ENCODE data around the gene GHR. TPM values are rescaled to one million over a fixed set of nuclear protein-coding genes. Genes with fewer than 3 reads are reported as not detected.
A peak's percentile ranks its signal among the peaks of the same experiment; 100 is the strongest.

GHR gene
- total and polyA plus RNA-seq, 10 donors: 0.42 to 11.5 (median 5.1) TPM

DNA sequence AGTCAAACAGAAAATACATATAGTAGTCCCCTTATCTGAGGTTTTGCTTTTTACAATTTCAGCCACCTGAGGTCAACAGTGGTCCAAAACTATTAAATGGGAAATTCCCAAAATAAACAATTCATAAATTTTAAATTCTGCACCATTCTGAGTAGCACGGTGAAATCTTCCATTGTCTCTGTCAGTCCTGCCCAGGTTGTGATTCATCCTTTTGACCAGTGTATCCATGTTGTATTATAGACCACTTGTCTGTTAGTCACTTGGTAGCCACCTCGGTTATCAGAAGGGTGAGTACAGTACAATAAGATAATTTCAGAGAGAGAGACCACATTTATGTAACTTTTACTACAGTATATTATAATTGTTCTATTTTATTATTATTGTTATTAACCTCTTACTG is 336.2 kb downstream of the GHR start:
- peaks cover 0 to 4% (median 0%) of the 10 kb centered on the region in 7 donors for H3K27me3 ChIP-seq (replicated peaks in 1 of 7)
- intact Hi-C loops (cut with DNase I; ENCODE audit: low total_unique reads): no loop called here

DNA sequence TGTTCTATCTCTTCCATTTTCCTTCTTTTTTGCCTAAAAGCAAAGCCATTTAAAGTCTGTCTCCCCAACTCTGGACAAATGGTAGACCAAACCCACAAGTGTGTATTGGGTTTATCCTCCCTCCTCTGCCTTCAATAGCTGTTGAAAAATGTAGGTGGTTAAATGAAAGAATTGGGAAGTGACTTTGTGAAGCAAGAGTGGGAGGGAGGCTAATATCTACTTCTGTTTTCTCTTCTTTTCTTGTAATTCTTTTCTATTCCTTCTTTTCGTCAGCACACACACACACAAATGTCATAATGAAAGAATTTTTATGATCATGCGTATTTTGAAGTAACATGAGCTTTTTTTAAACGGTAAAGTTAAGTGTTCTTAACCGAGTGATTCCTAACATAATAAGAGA is 337.2 kb downstream of the GHR start:
- H3K27ac ChIP-seq: no peak overlapping the region
- H3K36me3 ChIP-seq: peaks cover 0 to 9% (median 0%) of the 10 kb centered on the region in 6 donors
- peaks cover 0 to 4% (median 0%) of the 10 kb centered on the region in 7 donors for H3K27me3 ChIP-seq (replicated peaks in 1 of 7)
- H3K9me3 ChIP-seq: no peaks in the 10 kb centered on the region
- no peak overlapping the region for H3K4me3 ChIP-seq
- intact Hi-C loops (cut with DNase I; ENCODE audit: low total_unique reads): loop anchor here (10.0 kb wide), 1 partner anchor 896 kb away; no protein-coding TSS in a partner anchor
- TF ChIP-seq POLR2AphosphoS5 (IDR thresholded peaks at IDR 0.05) (no peak), POLR2A (IDR thresholded peaks at IDR 0.05) (no peak)
- TF ChIP-seq, protein P1, sequence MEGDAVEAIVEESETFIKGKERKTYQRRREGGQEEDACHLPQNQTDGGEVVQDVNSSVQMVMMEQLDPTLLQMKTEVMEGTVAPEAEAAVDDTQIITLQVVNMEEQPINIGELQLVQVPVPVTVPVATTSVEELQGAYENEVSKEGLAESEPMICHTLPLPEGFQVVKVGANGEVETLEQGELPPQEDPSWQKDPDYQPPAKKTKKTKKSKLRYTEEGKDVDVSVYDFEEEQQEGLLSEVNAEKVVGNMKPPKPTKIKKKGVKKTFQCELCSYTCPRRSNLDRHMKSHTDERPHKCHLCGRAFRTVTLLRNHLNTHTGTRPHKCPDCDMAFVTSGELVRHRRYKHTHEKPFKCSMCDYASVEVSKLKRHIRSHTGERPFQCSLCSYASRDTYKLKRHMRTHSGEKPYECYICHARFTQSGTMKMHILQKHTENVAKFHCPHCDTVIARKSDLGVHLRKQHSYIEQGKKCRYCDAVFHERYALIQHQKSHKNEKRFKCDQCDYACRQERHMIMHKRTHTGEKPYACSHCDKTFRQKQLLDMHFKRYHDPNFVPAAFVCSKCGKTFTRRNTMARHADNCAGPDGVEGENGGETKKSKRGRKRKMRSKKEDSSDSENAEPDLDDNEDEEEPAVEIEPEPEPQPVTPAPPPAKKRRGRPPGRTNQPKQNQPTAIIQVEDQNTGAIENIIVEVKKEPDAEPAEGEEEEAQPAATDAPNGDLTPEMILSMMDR (IDR thresholded peaks at IDR 0.05 in 8 of 11, conservative IDR thresholded peaks at IDR 0.05 in 3 of 11): no peak
- no peak for DNase-seq
- peaks cover 0 to 12% (median 0%) of the 10 kb centered on the region in 6 donors for H3K4me1 ChIP-seq
- WGBS, 5 donors: 74 to 87% (median 78%) methylated on average over 4 of the region's 4 CpGs

More for the DNA sequence above, 336.2 kb downstream of the GHR start:
- peaks cover 0 to 12% (median 0%) of the 10 kb centered on the region in 6 donors for H3K4me1 ChIP-seq
- no peak for DNase-seq
- TF ChIP-seq POLR2A (IDR thresholded peaks at IDR 0.05) (no peak), POLR2AphosphoS5 (IDR thresholded peaks at IDR 0.05) (no peak)
- TF ChIP-seq, protein P1 (IDR thresholded peaks at IDR 0.05 in 8 of 11, conservative IDR thresholded peaks at IDR 0.05 in 3 of 11): no peak
- H3K36me3 ChIP-seq: peaks cover 0 to 9% (median 0%) of the 10 kb centered on the region in 6 donors
- no peak overlapping the region for H3K4me3 ChIP-seq
- WGBS, 5 donors: 73 to 83% (median 75%) methylated on average over 2 of the region's 2 CpGs
- H3K9me3 ChIP-seq: no peaks in the 10 kb centered on the region
- H3K27ac ChIP-seq: no peak overlapping the region

DNA sequence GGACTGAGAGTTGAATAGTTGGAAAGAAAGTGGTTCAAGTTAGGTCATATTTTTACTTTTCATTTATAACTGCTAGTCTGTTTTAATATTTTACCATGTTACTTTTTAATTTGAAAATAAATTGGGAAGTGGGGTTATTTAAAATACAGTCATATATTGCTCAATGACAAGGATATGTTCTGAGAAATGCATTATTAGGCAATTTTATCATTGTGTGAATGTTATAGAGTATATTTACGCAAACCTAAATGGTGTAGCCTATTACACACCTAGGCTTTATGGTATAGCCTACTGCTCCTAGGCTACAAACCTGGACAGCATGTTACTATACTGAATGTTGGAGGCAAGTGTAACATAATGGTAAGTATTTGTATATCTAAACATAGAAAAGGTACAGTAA is 338.6 kb downstream of the GHR start:
- Histone ChIP-seq H3K27ac (no peak overlapping the region), H3K9me3 (no peaks in the 10 kb centered on the region), H3K4me1 (peaks cover 0 to 9% (median 0%) of the 10 kb centered on the region in 6 donors), H3K36me3 (peaks cover 0 to 9% (median 0%) of the 10 kb centered on the region in 6 donors), H3K4me3 (no peak overlapping the region), H3K27me3 (replicated peaks in 1 of 7) (peaks cover 0 to 4% (median 0%) of the 10 kb centered on the region in 7 donors)
- intact Hi-C loops (cut with DNase I; ENCODE audit: low total_unique reads): loop anchor here (10.0 kb wide), 1 partner anchor 897 kb away; no protein-coding TSS in a partner anchor
- no peak for DNase-seq
- WGBS, 5 donors: 78 to 87% (median 83%) methylated on average over 1 of the region's 1 CpG
- TF ChIP-seq POLR2AphosphoS5 (IDR thresholded peaks at IDR 0.05) (no peak), POLR2A (IDR thresholded peaks at IDR 0.05) (no peak)
- TF ChIP-seq, protein P1 (IDR thresholded peaks at IDR 0.05 in 8 of 11, conservative IDR thresholded peaks at IDR 0.05 in 3 of 11): no peak

DNA sequence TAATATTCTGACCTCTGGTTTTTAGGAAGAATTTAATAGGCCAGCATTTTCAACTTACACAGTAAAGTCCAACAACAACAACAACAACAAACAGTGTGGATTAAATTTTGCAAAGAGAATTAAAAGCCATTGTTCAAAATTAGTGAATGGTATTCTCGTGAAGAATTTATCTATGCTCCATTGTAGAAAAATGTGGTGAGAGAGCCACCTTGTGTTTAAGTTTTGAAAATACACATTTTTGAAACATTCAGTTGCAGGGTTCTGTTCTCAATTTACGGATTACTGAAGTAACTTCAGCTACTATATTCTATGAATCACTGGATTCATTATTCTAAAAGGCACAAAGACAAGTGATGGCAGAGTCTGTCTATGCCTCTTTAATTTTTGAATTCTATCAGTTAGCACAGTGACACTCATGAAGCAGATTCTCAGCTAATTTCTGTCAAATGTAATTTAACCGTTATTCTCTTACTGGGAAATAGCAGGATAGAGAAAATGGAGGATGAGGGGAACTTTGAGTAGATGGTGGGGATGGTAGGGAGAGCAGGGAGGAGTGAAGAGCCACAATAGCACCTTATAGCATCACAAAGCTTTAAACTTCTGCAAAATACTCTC is 344.4 kb downstream of the GHR start:
- H3K4me1 ChIP-seq: no peaks in the 10 kb centered on the region
- DNase-seq: no peak
- no peaks in the 10 kb centered on the region for H3K9me3 ChIP-seq
- WGBS, 5 donors: 36 to 51% (median 44%) methylated on average over 3 of the region's 3 CpGs
- no peaks in the 10 kb centered on the region for H3K27me3 ChIP-seq (replicated peaks in 1 of 7)
- intact Hi-C loops (cut with DNase I; ENCODE audit: low total_unique reads): loop anchor here (5.0 to 10.0 kb wide), 2 partner anchors 120 to 903 kb away; no protein-coding TSS in a partner anchor
- TF ChIP-seq, protein P1 (IDR thresholded peaks at IDR 0.05 in 8 of 11, conservative IDR thresholded peaks at IDR 0.05 in 3 of 11): peak in 8 of 11 experiments; percentile 32 to 56 (median 44)
- TF ChIP-seq POLR2AphosphoS5 (IDR thresholded peaks at IDR 0.05): no peak
- H3K36me3 ChIP-seq: peaks cover 0 to 7% (median 0%) of the 10 kb centered on the region in 6 donors
- no peak overlapping the region for H3K27ac ChIP-seq
- H3K4me3 ChIP-seq: no peak overlapping the region

Measured in spleen (tissue), 11 donors.